Mesenchymal stem cell (in vitro differentiated cells and primary cell): ENCODE results near the gene CDKL5.
"Not testable (repeated sequence)": the region's sequence is repeated elsewhere in the genome, so short reads cannot be mapped to it uniquely, and the experiment has no call there.

ENCODE experiments used
- DNase-seq: peaks from one replicate; pipeline ENCODE4 v3.0.0-alpha.2; 2013
- H2AFZ ChIP-seq: one replicate; pipeline ENCODE4 v1.6.1; 2013; ENCODE audit warnings: low read depth, mild to moderate bottlenecking, control low read depth, inconsistent platforms, low read length, moderate library complexity
- H2AK5ac ChIP-seq: 2 replicates; pipeline ENCODE4 v1.6.1; 2013; ENCODE audit warnings: low read length, moderate library complexity, mild to moderate bottlenecking, inconsistent platforms; ENCODE audit not compliant: severe bottlenecking
- H2BK120ac ChIP-seq: one replicate; pipeline ENCODE4 v1.6.1; 2013; ENCODE audit warnings: low read depth, mild to moderate bottlenecking, inconsistent platforms, low read length, moderate library complexity
- H2BK12ac ChIP-seq, 2 experiments: one replicate each; pipeline ENCODE4 v1.6.1; 2013; ENCODE audit warnings: inconsistent platforms in 2 of 2, low read length in 2 of 2, mild to moderate bottlenecking in 2 of 2, moderate library complexity in 2 of 2, control low read depth in 1 of 2
- H2BK15ac ChIP-seq: one replicate; pipeline ENCODE4 v1.6.1; 2013; ENCODE audit warnings: mild to moderate bottlenecking, low read depth, inconsistent platforms; ENCODE audit not compliant: poor library complexity, severe bottlenecking
- H2BK5ac ChIP-seq: 2 replicates; pipeline ENCODE4 v1.6.1; 2013; ENCODE audit warnings: low read depth, mild to moderate bottlenecking, low read length, control low read depth, inconsistent platforms; ENCODE audit not compliant: poor library complexity, severe bottlenecking
- H3K14ac ChIP-seq, 2 experiments: one replicate each; pipeline ENCODE4 v1.6.1; 2013; ENCODE audit warnings: inconsistent platforms in 2 of 2, low read length in 2 of 2, control low read depth in 1 of 2, mild to moderate bottlenecking in 1 of 2, moderate library complexity in 1 of 2
- H3K18ac ChIP-seq, 2 experiments: one replicate each; pipeline ENCODE4 v1.6.1; 2013; ENCODE audit warnings: inconsistent platforms in 2 of 2, low read length in 2 of 2, control low read depth in 1 of 2, low read depth in 1 of 2, mild to moderate bottlenecking in 1 of 2
- H3K23ac ChIP-seq, 2 experiments: one replicate each; pipeline ENCODE4 v1.6.1; 2013; ENCODE audit warnings: inconsistent platforms in 2 of 2, low read length in 2 of 2, mild to moderate bottlenecking in 2 of 2, moderate library complexity in 2 of 2, control low read depth in 1 of 2
- H3K27ac ChIP-seq: 2 replicates; pipeline ENCODE4 v1.5.1; 2013; ENCODE audit warnings: mild to moderate bottlenecking, moderate library complexity, low read length, control low read depth, inconsistent platforms; ENCODE audit not compliant: poor library complexity, severe bottlenecking
- H3K27me3 ChIP-seq, 2 experiments: 2 replicates each; pipeline versions ENCODE4 v1.6.1 to v1.7.0; 2013; ENCODE audit warnings: low read length in 2 of 2, mild to moderate bottlenecking in 2 of 2, moderate library complexity in 2 of 2, control low read depth in 1 of 2, inconsistent platforms in 1 of 2; ENCODE audit not compliant: control insufficient read depth in 1 of 2, insufficient read depth in 1 of 2
- H3K36me3 ChIP-seq, 2 experiments: 2 replicates each; pipeline versions ENCODE4 v1.6.1 to v1.7.0; 2013; ENCODE audit warnings: low read length in 2 of 2, control low read depth in 1 of 2, inconsistent platforms in 1 of 2, low read depth in 1 of 2, mild to moderate bottlenecking in 1 of 2; ENCODE audit not compliant: insufficient read depth in 2 of 2, control insufficient read depth in 1 of 2
- H3K4ac ChIP-seq, 2 experiments: one replicate each; pipeline ENCODE4 v1.6.1; 2013; ENCODE audit warnings: inconsistent platforms in 2 of 2, low read length in 2 of 2, mild to moderate bottlenecking in 2 of 2, moderate library complexity in 2 of 2, control low read depth in 1 of 2, low read depth in 1 of 2
- H3K4me1 ChIP-seq: 2 replicates; pipeline ENCODE4 v1.6.1; 2013; ENCODE audit warnings: low read depth, low read length, control low read depth; ENCODE audit not compliant: control insufficient read depth, insufficient read depth
- H3K4me2 ChIP-seq: 2 replicates; pipeline ENCODE4 v1.6.1; 2013; ENCODE audit warnings: low read length, mild to moderate bottlenecking, inconsistent platforms; ENCODE audit not compliant: poor library complexity, severe bottlenecking
- H3K4me3 ChIP-seq, 2 experiments: 2 replicates each; pipeline versions ENCODE4 v1.5.1 to v1.7.0; 2013; ENCODE audit warnings: low read length in 2 of 2, mild to moderate bottlenecking in 2 of 2, control low read depth in 1 of 2, low read depth in 1 of 2; ENCODE audit not compliant: insufficient read depth in 1 of 2
- H3K79me1 ChIP-seq: replicated peaks from 2 replicates; pipeline ENCODE4 v1.6.1; 2013; ENCODE audit warnings: mild to moderate bottlenecking, control low read depth, low read length, inconsistent platforms; ENCODE audit not compliant: poor library complexity, severe bottlenecking
- H3K9ac ChIP-seq: 2 replicates; pipeline ENCODE4 v1.7.0; 2013; ENCODE audit warnings: mild to moderate bottlenecking, low read length, moderate library complexity
- H3K9me3 ChIP-seq: 2 replicates; pipeline ENCODE4 v1.7.0; 2013; ENCODE audit warnings: mild to moderate bottlenecking, low read length; ENCODE audit not compliant: control insufficient read depth
- H4K8ac ChIP-seq: one replicate; pipeline ENCODE4 v1.6.1; 2013; ENCODE audit warnings: inconsistent platforms, mild to moderate bottlenecking, low read length, moderate library complexity
- H4K91ac ChIP-seq: one replicate; pipeline ENCODE4 v1.6.1; 2013; ENCODE audit warnings: mild to moderate bottlenecking, low read length, inconsistent platforms
- WGBS: methylation state at CpG from one replicate; pipeline ENCODE4 v1.1.7; 2013; ENCODE audit warnings: mixed read lengths; 5-methylcytosine and 5-hydroxymethylcytosine counted together

The CDKL5 gene

DNA sequence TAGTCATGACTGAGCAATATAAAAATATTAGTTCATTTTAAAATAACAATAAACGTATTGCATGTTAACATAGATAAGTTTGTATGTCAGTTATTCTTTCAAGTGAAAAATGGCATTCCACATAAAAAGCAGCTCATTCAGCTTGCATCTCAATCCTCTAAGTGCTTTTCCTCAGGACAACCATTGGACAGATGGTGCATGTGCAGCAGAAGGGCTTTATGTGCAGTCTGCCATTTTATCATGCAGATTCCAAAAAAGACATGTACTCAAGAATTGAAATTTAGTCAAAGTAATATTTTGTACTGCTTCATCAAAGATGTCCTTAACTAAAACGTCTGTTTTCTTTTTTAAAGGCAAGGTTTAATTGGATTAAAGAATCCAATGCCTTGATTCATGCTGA, 153.1 kb downstream of the CDKL5 start:
- H3K27ac ChIP-seq: no peak overlapping the region
- H4K91ac ChIP-seq: no peak overlapping the region
- H3K4me2 ChIP-seq: no peak overlapping the region
- no peak overlapping the region for H4K8ac ChIP-seq
- no peak overlapping the region for H2BK120ac ChIP-seq
- H3K23ac ChIP-seq: no peak overlapping the region
- no peak overlapping the region for H3K14ac ChIP-seq
- no peak for DNase-seq
- H3K18ac ChIP-seq: no peak overlapping the region
- H3K36me3 ChIP-seq: no peaks in the 10 kb centered on the region
- H3K4me1 ChIP-seq: no peaks in the 10 kb centered on the region
- H2AFZ ChIP-seq: no peak overlapping the region
- no peaks in the 10 kb centered on the region for H3K9me3 ChIP-seq
- no peak overlapping the region for H2BK12ac ChIP-seq
- H3K4me3 ChIP-seq: no peak overlapping the region
- no peak overlapping the region for H3K9ac ChIP-seq
- H3K27me3 ChIP-seq: no peaks in the 10 kb centered on the region
- H2BK15ac ChIP-seq: no peak overlapping the region
- WGBS: no CpG with 5 or more reads among the region's 2 CpGs
- no peak overlapping the region for H2AK5ac ChIP-seq
- H3K79me1 ChIP-seq: peaks cover 4% of the 10 kb centered on the region
- no peak overlapping the region for H2BK5ac ChIP-seq
- H3K4ac ChIP-seq: no peak overlapping the region

GRCh38 chrX:18579495-18579894, 154.1 kb downstream of the CDKL5 start:
- no peak overlapping the region for H4K91ac ChIP-seq
- no peak overlapping the region for H3K4ac ChIP-seq
- H2BK120ac ChIP-seq: no peak overlapping the region
- no peak overlapping the region for H2AFZ ChIP-seq
- no peak overlapping the region for H3K18ac ChIP-seq
- H3K36me3 ChIP-seq: no peaks in the 10 kb centered on the region
- peaks cover 4% of the 10 kb centered on the region for H3K79me1 ChIP-seq
- H3K9ac ChIP-seq: no peak overlapping the region
- H3K14ac ChIP-seq: no peak overlapping the region
- H2BK15ac ChIP-seq: no peak overlapping the region
- no peak overlapping the region for H4K8ac ChIP-seq
- no peaks in the 10 kb centered on the region for H3K27me3 ChIP-seq
- H3K4me3 ChIP-seq: no peak overlapping the region
- H3K27ac ChIP-seq: no peak overlapping the region
- H3K4me2 ChIP-seq: no peak overlapping the region
- no peak overlapping the region for H3K23ac ChIP-seq
- WGBS: no CpG with 5 or more reads among the region's 2 CpGs
- no peak overlapping the region for H2BK12ac ChIP-seq
- no peaks in the 10 kb centered on the region for H3K4me1 ChIP-seq
- H2BK5ac ChIP-seq: no peak overlapping the region
- H2AK5ac ChIP-seq: no peak overlapping the region
- H3K9me3 ChIP-seq: no peaks in the 10 kb centered on the region
- no peak for DNase-seq

GRCh38 chrX:18582910-18583493, 157.6 kb downstream of the CDKL5 start:
- no peak overlapping the region for H2BK12ac ChIP-seq
- no peak overlapping the region for H3K18ac ChIP-seq

GRCh38 chrX:18589292-18589691, 163.9 kb downstream of the CDKL5 start:
- H3K18ac ChIP-seq, H3K27ac ChIP-seq, H2BK120ac ChIP-seq, H3K27me3 ChIP-seq, H3K4me1 ChIP-seq, H3K14ac ChIP-seq, H4K91ac ChIP-seq, H3K4ac ChIP-seq, H3K79me1 ChIP-seq, H2BK5ac ChIP-seq, H3K36me3 ChIP-seq, H2AFZ ChIP-seq, H3K23ac ChIP-seq, H2BK15ac ChIP-seq, DNase-seq, H3K4me3 ChIP-seq, H4K8ac ChIP-seq, H3K9me3 ChIP-seq, H2BK12ac ChIP-seq, H3K9ac ChIP-seq, H3K4me2 ChIP-seq, H2AK5ac ChIP-seq: not testable (repeated sequence)
- no CpG with 5 or more reads among the region's 1 CpG for WGBS

More at GRCh38 chrX:18582910-18583493, 157.6 kb downstream of the CDKL5 start:
- no peak overlapping the region for H2BK120ac ChIP-seq
- 14% methylated on average over 1 of the region's 6 CpGs for WGBS
- no peak overlapping the region for H4K91ac ChIP-seq
- no peak overlapping the region for H2AFZ ChIP-seq
- no peaks in the 10 kb centered on the region for H3K36me3 ChIP-seq
- no peak overlapping the region for H4K8ac ChIP-seq
- H2AK5ac ChIP-seq: no peak overlapping the region
- no peaks in the 10 kb centered on the region for H3K9me3 ChIP-seq
- H3K79me1 ChIP-seq: peaks cover 2% of the 10 kb centered on the region
- H3K27ac ChIP-seq: no peak overlapping the region
- no peak overlapping the region for H3K23ac ChIP-seq
- no peak overlapping the region for H2BK15ac ChIP-seq
- DNase-seq: no peak
- H3K14ac ChIP-seq: no peak overlapping the region
- H3K27me3 ChIP-seq: no peaks in the 10 kb centered on the region
- H3K4me3 ChIP-seq: no peak overlapping the region
- no peak overlapping the region for H3K9ac ChIP-seq
- H3K4me1 ChIP-seq: no peaks in the 10 kb centered on the region
- no peak overlapping the region for H3K4me2 ChIP-seq
- no peak overlapping the region for H2BK5ac ChIP-seq
- no peak overlapping the region for H3K4ac ChIP-seq
